Hepatocyte (in vitro differentiated cells): Measurements from ENCODE around the gene RPTOR.

Source experiments
- EZH2 ChIP-seq: fragments of 200-600 bp; sonication (generic); IDR thresholded peaks from 2 replicates; pipeline ENCODE4 v1.6.1; 2016; ENCODE audit warnings: antibody characterized with exemption, mild to moderate bottlenecking, borderline replicate concordance
- EZH2phosphoT487 ChIP-seq: fragments of 200-600 bp; sonication (generic); IDR thresholded peaks from one replicate; pipeline ENCODE4 v1.6.1; 2018; ENCODE audit warnings: antibody characterized with exemption, mild to moderate bottlenecking, low read depth, moderate library complexity; ENCODE audit not compliant: unreplicated experiment, severe bottlenecking
- TF ChIP-seq, protein P1 (sequence below): fragments of 200-600 bp; sonication (generic); IDR thresholded peaks from 2 replicates; pipeline ENCODE4 v1.5.1; 2016; ENCODE audit warnings: antibody characterized with exemption, mild to moderate bottlenecking; ENCODE audit not compliant: poor library complexity

- TF ChIP-seq EZH2 (no peak), EZH2phosphoT487 (no peak)
- TF ChIP-seq, protein P1, sequence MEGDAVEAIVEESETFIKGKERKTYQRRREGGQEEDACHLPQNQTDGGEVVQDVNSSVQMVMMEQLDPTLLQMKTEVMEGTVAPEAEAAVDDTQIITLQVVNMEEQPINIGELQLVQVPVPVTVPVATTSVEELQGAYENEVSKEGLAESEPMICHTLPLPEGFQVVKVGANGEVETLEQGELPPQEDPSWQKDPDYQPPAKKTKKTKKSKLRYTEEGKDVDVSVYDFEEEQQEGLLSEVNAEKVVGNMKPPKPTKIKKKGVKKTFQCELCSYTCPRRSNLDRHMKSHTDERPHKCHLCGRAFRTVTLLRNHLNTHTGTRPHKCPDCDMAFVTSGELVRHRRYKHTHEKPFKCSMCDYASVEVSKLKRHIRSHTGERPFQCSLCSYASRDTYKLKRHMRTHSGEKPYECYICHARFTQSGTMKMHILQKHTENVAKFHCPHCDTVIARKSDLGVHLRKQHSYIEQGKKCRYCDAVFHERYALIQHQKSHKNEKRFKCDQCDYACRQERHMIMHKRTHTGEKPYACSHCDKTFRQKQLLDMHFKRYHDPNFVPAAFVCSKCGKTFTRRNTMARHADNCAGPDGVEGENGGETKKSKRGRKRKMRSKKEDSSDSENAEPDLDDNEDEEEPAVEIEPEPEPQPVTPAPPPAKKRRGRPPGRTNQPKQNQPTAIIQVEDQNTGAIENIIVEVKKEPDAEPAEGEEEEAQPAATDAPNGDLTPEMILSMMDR: no peak
Observed at GRCh38 chr17:80906364-80907259, 362.0 kb downstream of the RPTOR start.
